ENCODE data around the gene NIM1K. TPM values are rescaled to one million over a fixed set of nuclear protein-coding genes. Genes with fewer than 3 reads are reported as not detected.

Gene NIM1K
- total RNA-seq, 1 experiment from 2014 or later = 0.59 TPM

- in situ Hi-C loops (cut with HindIII; ENCODE audit: low pct_unique_long_range_greater_than_20kb, low sequenced_read_pairs) = no loop called here
- Histone ChIP-seq H3K27ac (ENCODE audit: low read length) (no peak overlapping the region), H3K4me1 (ENCODE audit: control insufficient read depth, insufficient read depth, low read length) (peaks cover 14% of the 10 kb centered on the region), H3K4me3 (ENCODE audit: low read depth in 2 of 2, low read length in 2 of 2) (no peak overlapping the region), H3K36me3 (ENCODE audit: control insufficient read depth, insufficient read depth, low read length) (peaks cover 3% of the 10 kb centered on the region; the same call in 1 of the 2 replicates), H3K27me3 (ENCODE audit: control insufficient read depth, insufficient read depth, low read length) (no peaks in the 10 kb centered on the region), H3K9me3 (ENCODE audit: control insufficient read depth, insufficient read depth, low read depth, low read length) (no peaks in the 10 kb centered on the region)
- no peak for TF ChIP-seq SIN3A (IDR thresholded peaks at IDR 0.05; ENCODE audit: borderline replicate concordance, insufficient read depth, low read depth, low read length)
- no peak for TF ChIP-seq CTCF (IDR thresholded peaks at IDR 0.05)
- TF ChIP-seq REST (IDR thresholded peaks at IDR 0.05; ENCODE audit: insufficient read depth in 1 of 2, low read depth in 2 of 2, low read length in 1 of 2) = no peak
- TF ChIP-seq TCF7L2 (IDR thresholded peaks at IDR 0.05; ENCODE audit: low read depth, low read length) = no peak
- no peak for TF ChIP-seq POLR2AphosphoS5 (IDR thresholded peaks at IDR 0.05; ENCODE audit: low read depth, low read length)
- POLR2A ChIA-PET = no interaction called here
- no peak for ATAC-seq
- no TSS peak for BruUV-seq (replicated peaks)
- CTCF ChIA-PET = no interaction called here
- intact Hi-C loops (cut with micrococcal nuclease; ENCODE audit: unreplicated experiment) = loop anchor here (5.0 kb wide), 2 partner anchors 78 to 82 kb away; no protein-coding TSS in a partner anchor
- no peak for DNase-seq (ENCODE audit: low read depth, low spot score)
Measured at GRCh38 chr5:43309637-43310036, 117.6 kb downstream of the NIM1K start.

GRCh38 chr5:43312076-43312661 lies 120.1 kb downstream of the NIM1K start:
- no peaks in the 10 kb centered on the region for H3K9me3 ChIP-seq (ENCODE audit: control insufficient read depth, insufficient read depth, low read depth, low read length)
- peak overlapping the region; percentile 79 to 85 for H3K4me3 ChIP-seq (ENCODE audit: low read depth in 2 of 2, low read length in 2 of 2)
- H3K4me1 ChIP-seq (ENCODE audit: control insufficient read depth, insufficient read depth, low read length) = peaks cover 14% of the 10 kb centered on the region
- intact Hi-C loops (cut with micrococcal nuclease; ENCODE audit: unreplicated experiment) = no loop called here
- in situ Hi-C loops (cut with HindIII; ENCODE audit: low pct_unique_long_range_greater_than_20kb, low sequenced_read_pairs) = no loop called here
- H3K36me3 ChIP-seq (ENCODE audit: control insufficient read depth, insufficient read depth, low read length) = peaks cover 3% of the 10 kb centered on the region; the same call in 1 of the 2 replicates
- DNase-seq (ENCODE audit: low read depth, low spot score) (no peak), ATAC-seq (no peak)
- CTCF ChIA-PET = interaction anchor here (1.4 to 2.3 kb wide), 2 partner anchors 78 to 172 kb away, joined by 6 read pairs; partner anchors contain the start of gene TMEM267
- peak overlapping the region; percentile 98 for H3K27ac ChIP-seq (ENCODE audit: low read length)
- TF ChIP-seq REST (IDR thresholded peaks at IDR 0.05; ENCODE audit: insufficient read depth in 1 of 2, low read depth in 2 of 2, low read length in 1 of 2) (no peak), TCF7L2 (IDR thresholded peaks at IDR 0.05; ENCODE audit: low read depth, low read length) (no peak), CTCF (IDR thresholded peaks at IDR 0.05) (no peak), SIN3A (IDR thresholded peaks at IDR 0.05; ENCODE audit: borderline replicate concordance, insufficient read depth, low read depth, low read length) (no peak), POLR2AphosphoS5 (IDR thresholded peaks at IDR 0.05; ENCODE audit: low read depth, low read length) (no peak)
- POLR2A ChIA-PET = interaction anchor here (0.5 kb wide), 1 partner anchor 15 kb away, joined by 8 read pairs; no protein-coding TSS in a partner anchor
- no TSS peak for BruUV-seq (replicated peaks)
- no peaks in the 10 kb centered on the region for H3K27me3 ChIP-seq (ENCODE audit: control insufficient read depth, insufficient read depth, low read length)

Measured in Panc1 (cell line).